Measurements from ENCODE around the gene NCOA1.

GRCh38 chr2:24771061-24771460 lies 280.0 kb downstream of the NCOA1 start:
- TF ChIP-seq CTCF (conservative IDR thresholded peaks at IDR 0.05) (no peak), EZH2 (IDR thresholded peaks at IDR 0.05; ENCODE audit: low read depth) (no peak)
